IMR-90 (cell line): ENCODE data around the gene CES1.

Source experiments
- BHLHE40 ChIP-seq: fragments of 150-350 bp; IDR thresholded peaks from 2 replicates; pipeline ENCODE4 v1.6.1; 2016; ENCODE audit warnings: mild to moderate bottlenecking, low read depth, low read length
- CEBPB ChIP-seq: IDR thresholded peaks from 2 replicates; pipeline ENCODE4 v1.6.1; 2012; ENCODE audit warnings: low read depth, low read length, improper control_type of control experiment
- CHD1 ChIP-seq: IDR thresholded peaks from 2 replicates; pipeline ENCODE4 v1.6.1; 2012; ENCODE audit warnings: low read depth, low read length, improper control_type of control experiment
- CTCF ChIP-seq: conservative IDR thresholded peaks from 2 replicates; pipeline ENCODE4 v1.5.1; 2012; ENCODE audit warnings: mild to moderate bottlenecking, low read depth, low read length, improper control_type of control experiment
- MAFK ChIP-seq: IDR thresholded peaks from 2 replicates; pipeline ENCODE4 v1.6.1; 2012; ENCODE audit warnings: low read depth, low read length, improper control_type of control experiment
- MXI1 ChIP-seq: IDR thresholded peaks from 2 replicates; pipeline ENCODE4 v1.6.1; 2012; ENCODE audit warnings: low read depth, mild to moderate bottlenecking, low read length, moderate library complexity, borderline replicate concordance
- NFE2L2 ChIP-seq: fragments of 150-350 bp; IDR thresholded peaks from 2 replicates; pipeline ENCODE4 v1.6.1; 2016; ENCODE audit warnings: low read depth, mild to moderate bottlenecking, low read length
- POLR2A ChIP-seq: IDR thresholded peaks from 2 replicates; pipeline ENCODE4 v1.6.1; 2012; ENCODE audit warnings: mild to moderate bottlenecking, low read depth, low read length
- RAD21 ChIP-seq: IDR thresholded peaks from 2 replicates; pipeline ENCODE4 v1.6.1; 2012; ENCODE audit warnings: low read length, improper control_type of control experiment
- SMC3 ChIP-seq: fragments of 150-350 bp; IDR thresholded peaks from 2 replicates; pipeline ENCODE4 v1.6.1; 2016; ENCODE audit warnings: low read depth, mild to moderate bottlenecking, antibody characterized with exemption, low read length, moderate library complexity

- no peak for TF ChIP-seq MXI1
- no peak for TF ChIP-seq CTCF
- no peak for TF ChIP-seq NFE2L2
- no peak for TF ChIP-seq MAFK
- TF ChIP-seq POLR2A = no peak
- TF ChIP-seq RAD21 = no peak
- TF ChIP-seq SMC3 = no peak
- TF ChIP-seq BHLHE40 = no peak
- TF ChIP-seq CHD1 = no peak
- no peak for TF ChIP-seq CEBPB
Observed at GRCh38 chr16:55843105-55843395, 10.2 kb upstream of the CES1 start.
